ENCODE results near the gene SARDH.

GRCh38 chr9:133619791-133620190 is 118.4 kb downstream of the SARDH start:
- TF ChIP-seq BHLHE40 (IDR thresholded peaks at IDR 0.05; ENCODE audit: low read length), result no peak
- TF ChIP-seq EZH2 (IDR thresholded peaks at IDR 0.05; ENCODE audit: borderline replicate concordance, low read depth, low read length), result no peak
- TF ChIP-seq HMG20B (CRISPR knock-in tag; IDR thresholded peaks at IDR 0.05), result no peak
- no peak for TF ChIP-seq ZNF274 (IDR thresholded peaks at IDR 0.05; ENCODE audit: borderline replicate concordance, low read depth, low read length)
- no peak for TF ChIP-seq SMAD4 (CRISPR knock-in tag; conservative IDR thresholded peaks at IDR 0.05)
- no peak for TF ChIP-seq RBM34 (IDR thresholded peaks at IDR 0.05; ENCODE audit: borderline replicate concordance, insufficient read depth, low read length)
- no peak for TF ChIP-seq ARID1B (IDR thresholded peaks at IDR 0.05)
- no peak for TF ChIP-seq CHD1 (IDR thresholded peaks at IDR 0.05; ENCODE audit: low read length)
- no peak for TF ChIP-seq SMC3 (conservative IDR thresholded peaks at IDR 0.05; ENCODE audit: insufficient read depth, low read depth, low read length)
